ENCODE results near the gene TUFT1.

Gene TUFT1

GRCh38 chr1:151494741-151495281 lies 45.3 kb upstream of the TUFT1 start (continued):
- TF ChIP-seq ZNF280D (tag by site-specific recombination; IDR thresholded peaks at IDR 0.05) (no peak), ZSCAN30 (tag by site-specific recombination; IDR thresholded peaks at IDR 0.05) (no peak), ZNF223 (tag by site-specific recombination; IDR thresholded peaks at IDR 0.05) (no peak), SP7 (tag by site-specific recombination; IDR thresholded peaks at IDR 0.05) (peak; percentile 99), ZNF660 (tag by site-specific recombination; IDR thresholded peaks at IDR 0.05) (peak; percentile 80), ZFHX2 (tag by site-specific recombination; conservative IDR thresholded peaks at IDR 0.05) (peak; percentile 97), ZNF514 (tag by site-specific recombination; IDR thresholded peaks at IDR 0.05) (no peak), TCF7L2 (IDR thresholded peaks at IDR 0.05; ENCODE audit: borderline replicate concordance, low read depth, low read length) (no peak), ZNF423 (tag by site-specific recombination; IDR thresholded peaks at IDR 0.05) (no peak), ZEB2 (tag by site-specific recombination; IDR thresholded peaks at IDR 0.05) (peak; percentile 98), SETDB1 (IDR thresholded peaks at IDR 0.05; ENCODE audit: insufficient read length, low read length) (no peak), ZNF670 (tag by site-specific recombination; IDR thresholded peaks at IDR 0.05; ENCODE audit: low read depth) (no peak), ZNF23 (tag by site-specific recombination; IDR thresholded peaks at IDR 0.05; ENCODE audit: borderline replicate concordance) (no peak), ZNF624 (tag by site-specific recombination; IDR thresholded peaks at IDR 0.05) (no peak), ZNF10 (tag by site-specific recombination; IDR thresholded peaks at IDR 0.05) (peak; percentile 77; the same call in 1 of the 2 replicates), ZNF211 (tag by site-specific recombination; IDR thresholded peaks at IDR 0.05; ENCODE audit: low read depth) (no peak), GLI4 (tag by site-specific recombination; IDR thresholded peaks at IDR 0.05) (no peak), ZNF777 (tag by site-specific recombination; IDR thresholded peaks at IDR 0.05; ENCODE audit: borderline replicate concordance) (no peak), ZNF394 (tag by site-specific recombination; IDR thresholded peaks at IDR 0.05; ENCODE audit: borderline replicate concordance) (peak; percentile 56), SALL2 (tag by site-specific recombination; IDR thresholded peaks at IDR 0.05; ENCODE audit: borderline replicate concordance) (no peak), ZSCAN4 (tag by site-specific recombination; IDR thresholded peaks at IDR 0.05) (0 out of 2 replicates have a peak, but pooled peaks have one; percentile 51), SCRT1 (tag by site-specific recombination; IDR thresholded peaks at IDR 0.05; ENCODE audit: borderline replicate concordance) (no peak), ZNF175 (tag by site-specific recombination; IDR thresholded peaks at IDR 0.05) (no peak), ZNF311 (tag by site-specific recombination; IDR thresholded peaks at IDR 0.05; ENCODE audit: borderline replicate concordance) (no peak), ZNF157 (tag by site-specific recombination; IDR thresholded peaks at IDR 0.05) (no peak), WT1 (tag by site-specific recombination; IDR thresholded peaks at IDR 0.05) (peak; percentile 84), ZNF626 (tag by site-specific recombination; IDR thresholded peaks at IDR 0.05) (no peak), ZNF184 (tag by site-specific recombination; IDR thresholded peaks at IDR 0.05) (peak; percentile 88), ZNF37A (tag by site-specific recombination; IDR thresholded peaks at IDR 0.05) (no peak), ZBTB20 (tag by site-specific recombination; IDR thresholded peaks at IDR 0.05) (no peak), ZNF623 (tag by site-specific recombination; IDR thresholded peaks at IDR 0.05) (peak; percentile 11), ZNF843 (tag by site-specific recombination; IDR thresholded peaks at IDR 0.05) (peak; percentile 88), ZNF830 (tag by site-specific recombination; IDR thresholded peaks at IDR 0.05; ENCODE audit: low read depth) (no peak), ZNF148 (tag by site-specific recombination; IDR thresholded peaks at IDR 0.05; ENCODE audit: borderline replicate concordance) (0 out of 2 replicates have a peak, but pooled peaks have one; percentile 14), ZNF24 (tag by site-specific recombination; IDR thresholded peaks at IDR 0.05) (peak; percentile 98), ZNF664 (tag by site-specific recombination; IDR thresholded peaks at IDR 0.05) (no peak), REPIN1 (tag by site-specific recombination; IDR thresholded peaks at IDR 0.05; ENCODE audit: low read depth) (no peak)
